NCI-H524 treated with DMSO at 0.1 percent for 48 hours (cell line): ENCODE measurements around the gene KISS1R.

ENCODE experiments used
- DNase-seq: peaks from one replicate; lab custom pipeline; 2025; lab: John Stamatoyannopoulos, UW

Gene KISS1R

DNA sequence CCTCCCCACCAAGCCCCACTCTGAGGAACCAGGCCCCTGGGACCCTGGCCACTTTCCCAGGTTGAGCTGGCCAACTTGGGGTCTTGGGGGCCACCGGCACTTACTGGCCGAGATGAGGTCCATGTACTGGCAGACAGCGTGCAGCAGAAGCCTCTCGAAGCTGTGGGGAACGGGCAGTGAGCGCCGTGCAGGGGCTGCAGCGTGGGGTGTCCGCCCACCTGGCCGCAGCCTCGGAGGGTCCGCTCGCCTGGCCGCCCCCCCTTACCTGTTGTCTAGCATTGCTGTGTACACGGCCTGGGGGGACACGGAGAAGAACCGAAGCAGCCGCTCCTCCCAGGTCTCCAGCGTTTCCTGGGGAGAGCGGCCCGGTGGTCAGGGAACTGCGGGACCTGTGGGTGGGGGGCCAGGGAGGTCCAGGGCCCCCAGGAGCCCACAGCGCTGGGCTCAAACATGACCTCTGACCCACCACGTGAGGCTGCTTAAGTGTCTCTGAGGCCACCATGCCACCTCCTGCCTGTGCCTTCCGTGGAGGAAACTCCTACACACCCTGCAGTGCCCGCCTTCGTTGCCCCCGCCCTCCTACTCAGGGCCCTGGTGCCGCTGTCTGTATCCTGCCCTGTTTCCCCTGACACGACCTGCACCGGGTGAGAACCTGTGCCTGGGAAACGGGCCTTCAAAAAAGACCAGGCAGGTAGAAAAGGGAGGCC is 17.6 kb upstream of the KISS1R start:
- DNase-seq, result no peak

DNA sequence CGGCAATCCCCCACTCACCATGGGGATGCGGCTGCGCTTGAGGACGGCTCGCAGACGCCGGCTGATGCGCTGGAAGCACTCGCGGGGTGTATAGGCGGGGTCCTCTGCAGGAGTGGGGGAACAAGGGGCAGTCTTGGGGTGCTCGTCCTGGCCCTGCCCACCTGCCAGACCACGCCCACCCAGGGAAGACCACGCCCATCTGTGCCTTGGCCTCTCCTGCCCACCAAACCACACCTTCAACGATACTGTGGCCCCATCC is 17.2 kb upstream of the KISS1R start:
- no peak for DNase-seq

DNA sequence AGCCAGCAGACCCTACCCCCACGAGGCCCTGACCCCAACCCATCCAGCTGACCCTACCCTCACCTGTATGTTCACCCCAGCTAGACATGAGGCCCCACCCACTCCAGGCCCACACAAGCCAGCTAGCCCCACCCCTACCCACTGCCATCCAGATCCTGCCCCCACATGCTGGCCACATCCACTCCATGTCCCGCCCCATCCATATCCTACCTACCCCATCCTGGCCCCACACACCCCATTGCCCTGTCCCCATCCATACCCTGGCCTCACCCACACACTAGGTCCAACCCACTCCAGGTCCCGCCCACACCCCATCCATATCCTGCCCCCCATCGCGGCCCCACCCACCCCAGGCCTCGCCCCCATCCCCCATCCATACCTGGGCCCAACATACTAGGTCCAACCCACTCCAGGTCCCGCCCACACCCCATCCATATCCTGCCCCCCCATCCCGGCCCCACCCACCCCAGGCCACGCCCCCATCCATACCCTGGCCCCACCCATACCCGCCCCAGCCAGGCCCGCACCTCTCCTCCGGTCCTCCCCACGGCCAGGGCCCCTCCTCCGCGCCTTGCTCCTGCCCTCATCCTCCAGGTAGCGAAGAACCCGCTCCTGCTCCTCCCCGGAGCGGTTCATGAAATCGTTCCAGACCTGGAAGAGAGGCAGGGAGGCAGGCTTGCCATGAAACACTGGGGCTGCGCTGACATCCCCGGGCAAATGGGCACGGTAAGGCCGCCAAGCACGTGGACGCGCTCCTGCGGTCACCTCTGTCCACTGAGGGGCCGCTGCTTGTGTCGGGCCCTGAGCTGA is 16.6 kb upstream of the KISS1R start:
- DNase-seq, result no peak

DNA sequence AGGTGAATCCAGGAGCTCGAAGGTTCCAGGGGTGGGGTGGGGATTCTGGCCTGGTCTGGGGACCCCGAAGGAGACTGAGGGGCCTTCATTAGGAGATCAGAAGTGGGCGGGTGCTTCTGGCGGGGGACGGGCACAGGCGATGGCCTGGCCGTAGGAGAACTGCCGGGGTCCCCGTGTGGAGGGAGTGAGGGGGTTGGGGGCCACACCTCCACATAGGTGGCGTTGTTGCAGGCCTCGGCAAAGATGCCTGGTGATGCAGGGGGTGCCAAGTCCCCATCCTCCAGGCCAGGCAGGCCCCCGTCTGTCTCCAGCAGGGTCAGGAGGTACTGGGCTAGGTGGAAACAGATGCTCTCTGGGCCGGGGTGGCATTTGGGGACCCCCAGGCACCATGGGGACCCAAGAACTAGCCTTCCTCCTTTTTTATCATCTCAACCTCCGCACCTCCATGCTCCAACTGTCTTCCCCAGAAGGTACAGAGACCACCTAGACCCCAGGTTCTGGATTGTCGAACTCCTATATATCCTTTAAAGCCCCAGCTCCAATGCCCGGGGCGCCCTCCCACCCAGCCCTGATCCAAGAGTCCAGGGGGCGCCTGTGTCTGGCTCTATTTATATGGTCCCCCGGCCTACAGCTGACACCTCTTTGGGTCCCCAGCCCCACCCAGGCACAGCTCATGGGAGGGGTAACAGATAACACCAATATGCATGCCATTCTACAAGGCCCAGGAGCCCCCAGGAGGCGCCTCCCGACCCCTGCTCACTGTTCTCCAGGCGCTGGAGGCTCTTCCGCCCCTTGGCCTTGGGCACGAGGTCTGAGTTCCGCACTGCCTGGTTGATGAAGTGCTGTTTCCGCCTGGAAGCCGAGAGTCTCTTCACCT is 15.7 kb upstream of the KISS1R start:
- no peak for DNase-seq

DNA sequence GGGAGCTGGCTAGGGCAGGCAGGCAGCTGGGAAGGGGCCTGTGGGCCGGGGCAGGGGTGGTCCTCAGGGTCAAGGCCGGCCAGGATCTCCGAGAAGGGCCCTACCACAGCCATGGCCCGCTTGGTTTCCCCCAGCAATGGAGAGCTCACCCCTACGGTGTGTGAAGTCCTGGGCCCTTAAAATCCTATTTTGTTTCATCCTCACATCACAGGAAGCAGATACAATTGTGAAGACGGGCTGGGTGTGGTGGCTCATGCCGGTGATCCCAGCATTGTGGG is 15.1 kb upstream of the KISS1R start:
- DNase-seq, result no peak

DNA sequence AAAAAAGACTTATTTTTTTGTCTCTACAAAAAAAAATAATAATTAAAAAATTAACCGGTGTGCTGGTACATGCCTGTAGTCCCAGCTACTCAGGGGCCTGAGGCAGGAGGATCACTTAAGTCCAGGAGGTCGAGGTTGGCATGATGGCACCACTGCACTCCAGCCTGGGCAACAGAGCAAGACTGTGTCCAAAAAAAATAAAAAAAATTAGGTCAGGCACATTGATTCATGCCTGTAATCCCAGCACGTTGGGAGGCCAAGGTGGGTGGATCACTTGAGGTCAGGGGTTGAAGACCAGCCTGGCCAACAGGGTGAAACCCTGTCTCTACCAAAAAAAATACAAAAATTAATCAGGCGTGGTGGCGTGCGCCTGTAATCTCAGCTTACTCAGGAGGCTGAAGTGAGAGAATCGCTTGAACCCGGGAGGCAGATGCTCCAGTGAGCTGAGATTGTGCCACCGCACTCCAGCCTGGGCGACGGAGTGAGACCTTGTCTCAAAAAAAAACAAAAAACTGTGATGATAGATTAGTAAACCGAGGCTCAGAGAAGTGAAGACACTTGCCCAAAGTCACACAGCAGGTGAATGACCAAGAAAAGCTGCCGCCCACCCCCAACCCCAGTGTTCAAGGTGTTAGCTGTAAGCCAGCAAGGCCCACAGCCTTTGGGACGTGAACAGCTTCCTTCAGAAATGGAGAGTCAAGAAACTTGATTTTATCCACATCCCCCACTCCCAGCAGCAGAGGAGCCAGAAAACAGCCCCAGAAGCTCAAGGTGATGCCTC is 14.5 kb upstream of the KISS1R start:
- DNase-seq, result no peak

DNA sequence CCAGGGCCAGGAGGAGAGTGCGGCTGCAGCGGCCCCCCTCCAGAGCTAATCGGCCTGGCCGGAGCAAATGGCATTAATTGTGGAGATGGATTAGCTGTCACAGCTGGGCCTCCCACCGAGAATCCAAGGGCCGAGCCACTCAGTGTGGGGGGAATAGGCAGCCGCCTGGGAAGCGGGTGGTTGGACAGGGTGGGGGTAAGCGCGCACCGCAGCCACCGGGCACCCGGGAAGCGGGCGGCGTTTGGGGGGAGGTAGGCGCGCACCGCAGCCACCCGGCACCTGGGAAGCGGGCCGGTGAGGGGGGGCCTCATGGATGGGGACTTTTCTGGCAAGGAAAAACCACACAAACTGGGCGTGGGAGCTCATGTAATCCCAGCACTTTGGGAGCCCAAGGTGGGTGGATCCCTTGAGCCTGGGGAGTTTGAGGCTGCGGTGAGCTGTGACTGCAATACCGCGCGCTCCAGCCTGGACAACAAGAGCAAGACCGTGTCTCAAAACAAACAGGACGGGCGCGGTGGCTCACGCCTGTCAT is 13.8 kb upstream of the KISS1R start:
- DNase-seq, result peak; percentile 58

DNA sequence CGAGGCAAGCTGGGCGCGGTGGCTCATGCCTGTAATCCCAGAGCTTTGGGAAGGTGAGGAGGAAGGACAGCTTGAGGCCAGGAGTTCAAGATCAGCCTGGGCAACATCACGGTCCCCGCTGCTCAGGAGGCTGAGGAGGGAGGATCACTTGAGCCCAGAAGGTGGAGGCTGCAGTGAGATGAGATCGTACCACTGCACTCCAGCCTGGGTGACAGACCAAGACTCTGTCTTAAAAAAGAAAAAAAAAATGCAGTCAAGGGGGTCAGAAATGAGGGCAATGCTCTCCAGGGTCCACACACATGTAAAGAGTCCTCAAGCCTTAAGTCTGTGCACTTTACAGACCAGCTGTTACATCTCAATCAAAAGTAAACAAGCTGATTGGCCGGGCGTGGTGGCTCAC is 12.6 kb upstream of the KISS1R start:
- no peak for DNase-seq

DNA sequence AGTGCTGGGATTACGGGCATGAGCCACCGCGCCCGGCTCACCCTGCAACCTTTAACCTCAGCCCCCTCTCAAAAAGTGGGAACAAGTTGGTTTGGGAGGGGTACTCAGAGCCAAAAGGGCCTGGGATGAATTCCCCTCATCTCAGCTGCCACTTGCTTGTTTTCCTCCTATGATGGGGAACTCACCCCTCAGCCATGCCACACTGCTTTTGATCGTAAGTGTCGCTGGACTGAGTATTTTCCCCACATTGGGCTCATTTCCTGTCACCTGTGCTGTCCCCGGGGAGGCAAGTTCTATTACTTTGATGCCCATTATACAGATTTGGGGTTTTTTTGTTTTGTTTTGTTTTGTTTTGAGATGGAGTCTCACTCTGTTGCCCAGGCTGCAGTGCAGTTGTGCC is 10.7 kb upstream of the KISS1R start:
- DNase-seq, result no peak

DNA sequence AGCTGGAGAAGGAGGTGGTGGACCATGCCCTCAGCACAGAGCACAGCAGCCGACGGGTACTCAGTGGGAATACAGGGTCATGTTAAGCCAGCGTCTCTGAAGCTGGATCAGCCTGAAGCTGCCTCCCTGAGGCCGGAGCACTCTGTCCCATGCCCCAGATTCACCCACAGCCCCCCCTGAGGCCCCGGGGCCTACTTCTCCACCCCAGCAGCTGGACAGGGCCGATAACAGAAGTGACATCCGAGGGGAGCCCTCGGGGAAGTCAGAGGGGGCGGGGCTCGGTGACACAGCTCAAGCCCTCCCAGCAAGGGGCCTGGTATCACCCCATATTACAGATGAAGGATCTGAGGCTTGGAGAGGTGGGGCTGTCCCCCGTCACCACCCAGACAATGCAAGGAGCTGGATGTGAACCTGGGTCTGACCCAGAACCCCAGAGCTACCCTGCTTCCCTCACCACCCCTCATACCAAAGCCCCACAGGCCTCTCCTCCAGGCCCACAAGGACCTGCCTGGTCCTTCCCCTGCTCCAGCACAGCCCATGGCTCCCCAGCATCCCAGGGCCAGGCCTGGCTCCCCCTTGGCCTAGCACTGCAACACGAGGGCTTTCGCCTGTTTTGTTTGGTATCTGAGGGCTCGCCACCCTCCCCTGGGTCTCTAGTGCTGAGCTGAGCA is 9.8 kb upstream of the KISS1R start:
- no peak for DNase-seq

DNA sequence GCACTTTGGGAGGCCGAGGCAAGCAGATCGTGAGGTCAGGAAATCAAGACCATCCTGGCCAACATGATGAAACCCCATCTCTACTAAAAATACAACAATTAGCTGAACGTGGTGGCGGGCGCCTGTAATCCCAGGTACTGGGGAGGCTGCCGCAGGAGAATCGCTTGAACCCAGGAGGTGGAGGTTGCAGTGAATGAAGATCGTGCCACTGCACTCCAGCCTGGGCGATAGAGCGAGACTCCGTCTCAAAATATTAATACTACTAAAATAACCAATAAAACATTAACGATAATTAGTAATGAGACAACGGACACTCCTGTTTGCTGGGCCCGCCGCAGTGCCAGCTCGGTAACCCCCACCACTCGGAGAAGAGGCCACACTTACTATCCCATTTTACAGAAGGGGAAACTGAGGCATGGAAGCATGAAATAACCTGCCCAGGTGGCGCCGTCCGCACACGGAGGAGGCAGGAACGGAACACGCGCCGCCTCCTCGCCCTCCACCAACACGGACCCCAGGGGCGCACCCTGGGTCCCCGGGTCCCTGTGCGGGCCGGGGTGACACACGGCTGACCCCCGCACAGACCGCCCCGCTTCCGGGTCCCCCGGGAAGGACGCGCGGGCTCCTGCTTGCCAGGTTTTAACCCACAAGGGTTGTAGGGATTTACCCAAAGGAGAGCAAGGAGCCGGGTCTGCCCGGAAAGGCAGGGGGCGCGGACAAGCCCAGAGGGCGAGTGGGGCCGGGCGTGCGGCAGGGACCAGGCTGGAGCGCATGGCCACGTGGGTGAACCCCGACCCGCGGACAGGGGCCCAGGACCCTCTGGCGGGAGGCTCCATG is 5.7 kb upstream of the KISS1R start:
- DNase-seq, result no peak

DNA sequence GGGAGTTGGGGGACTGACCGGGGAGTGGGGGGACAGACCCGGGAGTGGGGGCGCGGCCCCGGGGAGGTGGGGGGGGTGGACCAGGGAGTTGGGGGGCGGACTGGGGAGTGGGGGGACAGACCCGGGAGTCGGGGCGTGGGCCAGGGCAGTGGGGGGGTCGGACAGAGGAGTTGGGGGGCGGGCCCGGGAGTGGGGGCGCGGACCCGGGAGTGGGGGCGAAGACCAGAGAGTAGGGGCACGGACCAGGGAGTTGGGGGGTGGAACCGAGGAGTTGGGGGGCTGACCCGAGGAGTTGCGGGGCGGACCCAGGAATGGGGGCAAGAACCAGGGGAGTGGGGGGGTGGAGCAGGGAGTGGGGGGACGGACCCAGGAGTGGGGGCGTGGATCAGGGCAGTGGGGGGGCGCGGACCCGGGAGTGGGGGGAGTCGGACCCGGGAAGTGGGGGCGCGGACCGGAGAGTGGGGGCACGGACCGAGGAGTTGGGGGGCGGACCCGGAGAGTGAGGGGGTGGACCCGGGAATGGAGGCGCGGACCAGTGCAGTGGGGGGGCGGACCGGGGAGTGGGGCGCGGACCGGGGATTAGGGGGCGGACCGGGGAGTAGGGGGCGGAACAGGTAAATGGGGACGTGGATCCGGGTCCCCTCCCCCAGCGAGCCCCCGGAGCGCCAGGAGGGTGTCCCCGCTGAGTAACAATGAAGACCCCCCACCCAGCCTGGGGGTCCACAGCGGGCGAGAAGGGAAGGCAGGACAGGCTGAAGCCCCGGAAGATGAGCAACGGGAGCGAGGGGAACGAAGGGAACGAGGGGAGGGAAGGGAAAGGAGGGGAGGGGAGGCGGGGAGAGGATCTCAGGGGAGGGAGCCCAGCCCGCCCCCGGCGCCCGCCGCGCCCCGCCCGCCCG is 4.7 kb upstream of the KISS1R start:
- DNase-seq, result no peak

DNA sequence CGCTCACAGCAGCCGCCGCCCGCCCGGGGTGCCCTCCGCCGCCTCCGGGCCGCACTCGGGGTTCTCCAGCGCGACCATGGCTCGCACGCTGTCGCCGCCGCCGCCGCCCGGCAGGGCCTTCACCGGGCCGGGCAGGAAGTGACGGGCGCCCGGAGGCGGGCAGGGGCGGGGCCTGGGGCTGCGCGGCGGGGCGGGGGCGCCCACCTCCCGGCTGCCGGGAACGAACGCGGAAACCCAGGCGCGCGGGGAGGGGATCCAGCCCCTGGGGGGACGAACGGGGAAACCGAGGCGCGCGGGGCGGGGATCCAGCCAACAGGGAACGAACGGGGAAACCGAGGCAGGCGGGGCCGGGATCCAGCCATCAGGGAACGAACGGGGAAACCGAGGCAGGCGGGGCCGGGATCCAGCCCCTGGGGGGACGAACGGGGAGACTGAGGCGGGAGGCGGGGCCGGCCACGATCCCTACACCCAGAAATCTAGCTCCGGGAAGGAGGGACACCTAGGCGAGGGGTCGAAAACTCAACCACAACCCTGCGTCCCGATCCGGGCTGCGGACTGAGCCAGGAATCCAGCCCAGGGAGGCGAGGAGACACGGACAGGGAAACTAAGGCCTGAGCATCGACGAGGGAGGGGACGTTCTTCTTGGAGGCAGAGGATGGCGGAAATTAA is 3.9 kb upstream of the KISS1R start, which contains the start of gene R3HDM4:
Gene R3HDM4 (minus strand): TSS at position 140 of the 669 bp plus-strand sequence. CDS start 62 bp downstream, at position 78.
- no peak for DNase-seq

DNA sequence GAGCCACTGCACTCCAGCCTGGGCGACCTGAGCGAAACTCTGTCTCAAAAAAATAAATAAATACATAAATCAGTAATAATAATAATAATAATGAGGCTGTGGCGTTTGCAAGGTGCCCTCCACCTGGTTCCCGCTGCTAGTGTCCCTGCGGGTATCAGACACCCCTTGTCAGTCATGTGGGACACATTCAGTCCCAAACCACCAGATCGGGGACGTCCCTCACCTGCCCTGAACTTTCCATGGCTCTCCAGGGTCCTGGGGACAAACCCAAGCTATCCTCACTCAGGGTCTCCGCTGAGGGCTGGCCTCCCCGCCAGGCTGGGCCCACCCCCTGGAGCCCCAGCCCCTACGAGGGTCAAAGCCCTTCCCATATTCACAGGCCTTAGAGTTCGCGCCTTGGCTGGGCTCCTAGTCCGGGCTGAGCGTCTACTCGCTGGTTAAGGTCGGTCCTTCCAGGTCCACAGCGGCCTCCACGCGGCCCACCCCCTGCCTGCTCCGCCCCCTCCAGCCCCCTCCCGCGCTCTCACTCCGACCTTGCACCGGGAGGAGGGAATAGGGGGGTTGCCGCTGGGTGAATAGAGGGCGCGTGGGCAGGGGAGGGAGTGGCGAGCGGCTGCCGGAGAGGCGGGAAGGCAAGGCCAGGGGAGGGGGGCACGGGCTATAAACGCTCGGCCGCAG is 349 bp upstream of the KISS1R start:
- DNase-seq, result no peak

DNA sequence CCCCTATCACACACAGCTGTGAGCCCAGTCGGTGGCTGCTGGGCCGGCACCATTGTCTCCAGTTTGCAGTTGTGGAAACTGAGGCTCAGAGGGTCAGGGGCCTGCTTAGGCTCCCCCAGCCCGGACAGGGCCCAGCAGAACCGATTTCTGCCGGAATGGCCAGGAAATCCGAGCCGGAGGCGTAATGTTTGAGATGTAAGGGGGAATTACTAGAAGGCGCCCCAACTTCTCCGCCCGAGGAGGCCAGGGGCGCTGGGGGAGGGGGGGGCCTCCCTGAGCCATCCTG is 962 bp downstream of the KISS1R start:
- DNase-seq, result no peak

DNA sequence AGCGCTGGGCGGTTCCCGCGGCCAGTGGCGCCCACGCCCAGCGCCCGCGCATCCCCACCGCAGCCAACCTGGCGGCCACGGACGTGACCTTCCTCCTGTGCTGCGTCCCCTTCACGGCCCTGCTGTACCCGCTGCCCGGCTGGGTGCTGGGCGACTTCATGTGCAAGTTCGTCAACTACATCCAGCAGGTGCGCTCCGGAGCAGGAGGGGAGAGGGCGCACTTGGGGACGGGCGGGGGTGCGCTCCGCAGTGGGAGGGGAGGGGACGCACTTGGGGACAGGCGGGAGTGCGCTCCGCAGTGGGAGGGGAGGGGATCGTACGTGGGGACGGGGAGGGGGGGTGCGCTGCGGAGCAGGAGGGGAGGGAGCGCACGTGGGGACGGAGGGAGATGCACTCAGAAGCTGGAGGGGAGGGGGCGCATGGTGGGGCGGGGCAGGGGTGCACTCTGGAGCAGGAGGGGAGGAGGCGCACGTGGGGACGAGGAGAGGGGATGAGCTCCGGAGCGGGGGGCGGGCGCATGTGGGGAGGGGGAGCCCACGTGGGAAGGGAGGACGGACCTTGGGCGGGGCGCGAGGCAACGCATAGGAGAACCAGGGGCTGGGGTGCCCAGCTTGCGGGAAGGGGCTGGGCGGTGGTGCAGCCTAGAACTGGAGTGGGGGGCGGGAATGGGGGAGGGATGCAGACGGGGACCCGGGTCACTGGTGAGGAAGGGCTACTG is 1.5 kb downstream of the KISS1R start:
- no peak for DNase-seq

DNA sequence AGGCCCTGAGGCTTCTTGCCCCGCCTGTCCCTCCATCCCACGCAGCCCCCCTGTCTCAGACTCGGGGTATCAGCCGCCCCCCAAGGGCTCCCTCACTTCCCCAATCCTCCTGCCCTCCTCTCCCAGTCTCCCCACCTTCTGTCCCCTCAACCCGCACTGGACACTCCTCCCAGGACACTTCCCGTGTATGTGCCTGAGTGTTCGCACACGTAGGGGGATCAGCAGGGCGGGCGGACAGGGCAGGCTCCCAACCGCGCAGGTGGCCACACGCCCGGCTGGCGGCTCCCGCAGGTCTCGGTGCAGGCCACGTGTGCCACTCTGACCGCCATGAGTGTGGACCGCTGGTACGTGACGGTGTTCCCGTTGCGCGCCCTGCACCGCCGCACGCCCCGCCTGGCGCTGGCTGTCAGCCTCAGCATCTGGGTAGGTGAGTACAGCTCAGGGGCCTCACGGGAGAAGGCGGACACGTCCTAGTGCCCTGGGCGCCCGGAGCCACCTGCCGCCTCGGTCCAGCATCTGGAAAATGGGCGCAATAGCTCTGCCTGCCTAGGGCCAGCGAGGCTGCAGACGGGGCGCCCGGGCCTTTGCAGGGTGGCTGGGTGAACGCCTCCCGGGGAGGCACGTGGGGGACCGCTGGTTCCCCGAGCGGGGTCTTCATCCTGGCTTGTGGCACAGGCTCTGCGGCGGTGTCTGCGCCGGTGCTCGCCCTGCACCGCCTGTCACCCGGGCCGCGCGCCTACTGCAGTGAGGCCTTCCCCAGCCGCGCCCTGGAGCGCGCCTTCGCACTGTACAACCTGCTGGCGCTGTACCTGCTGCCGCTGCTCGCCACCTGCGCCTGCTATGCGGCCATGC is 2.3 kb downstream of the KISS1R start:
- DNase-seq, result no peak
